Superior temporal gyrus (tissue), 1 donor: ENCODE data around the gene TMEM214.

Experiments used
- DNase-seq: peaks from one replicate; pipeline ENCODE4 v3.0.0-alpha.2; 2016; ENCODE audit errors: extremely low spot score

TMEM214 gene

DNA sequence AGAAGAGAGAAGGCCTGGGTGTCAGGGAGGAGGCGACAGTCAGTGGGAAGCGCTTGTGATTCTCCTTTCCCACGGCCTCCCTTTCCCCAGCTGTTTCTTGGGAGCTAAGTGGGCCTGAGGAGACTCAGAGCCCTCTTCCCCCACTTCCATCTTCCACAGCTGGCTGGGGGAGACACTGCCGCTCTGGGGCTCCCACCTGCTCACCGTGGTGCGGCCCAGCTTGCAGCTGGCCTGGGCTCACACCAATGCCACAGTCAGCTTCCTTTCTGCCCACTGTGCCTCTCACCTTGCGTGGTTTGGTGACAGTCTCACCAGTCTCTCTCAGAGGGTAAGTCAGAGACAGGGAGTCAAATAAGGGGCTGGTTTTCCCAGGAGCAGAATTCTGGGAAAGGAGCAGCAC is 7.1 kb downstream of the TMEM214 start:
- DNase-seq = no peak

DNA sequence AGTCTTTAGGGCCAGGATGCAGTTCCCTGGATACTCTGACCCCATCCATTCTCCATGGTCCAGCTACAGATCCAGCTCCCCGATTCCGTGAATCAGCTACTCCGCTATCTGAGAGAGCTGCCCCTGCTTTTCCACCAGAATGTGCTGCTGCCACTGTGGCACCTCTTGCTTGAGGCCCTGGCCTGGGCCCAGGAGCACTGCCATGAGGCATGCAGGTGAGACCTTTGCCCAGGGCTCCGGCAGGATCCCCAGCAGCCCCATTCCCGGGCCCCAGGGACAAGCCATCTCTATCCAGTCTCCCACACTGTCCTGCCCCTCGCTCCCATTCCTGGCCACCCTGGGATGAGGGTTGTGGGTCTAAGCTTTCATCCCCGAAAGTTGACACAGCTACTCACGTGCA is 7.5 kb downstream of the TMEM214 start:
- no peak for DNase-seq

DNA sequence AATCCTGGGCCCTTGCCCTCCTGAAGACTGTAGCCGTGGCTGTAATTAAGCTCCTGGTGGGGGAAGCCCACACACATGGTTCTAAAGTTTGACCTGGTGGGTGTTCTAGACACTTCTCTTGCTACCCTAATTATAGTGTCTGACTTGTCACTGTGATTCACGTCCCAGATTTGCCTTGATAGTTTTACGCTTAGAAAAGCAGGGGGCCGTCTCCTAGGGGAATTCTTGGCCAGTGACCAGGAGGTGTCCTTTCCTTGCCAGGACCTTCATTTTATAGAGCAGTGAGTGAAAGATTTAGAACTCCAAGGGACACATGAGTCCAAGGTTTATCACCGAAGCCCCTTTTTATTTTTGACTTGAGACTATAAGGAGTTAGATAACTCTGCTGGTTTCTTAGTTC is 9.0 kb downstream of the TMEM214 start:
- peak; percentile 15 for DNase-seq

DNA sequence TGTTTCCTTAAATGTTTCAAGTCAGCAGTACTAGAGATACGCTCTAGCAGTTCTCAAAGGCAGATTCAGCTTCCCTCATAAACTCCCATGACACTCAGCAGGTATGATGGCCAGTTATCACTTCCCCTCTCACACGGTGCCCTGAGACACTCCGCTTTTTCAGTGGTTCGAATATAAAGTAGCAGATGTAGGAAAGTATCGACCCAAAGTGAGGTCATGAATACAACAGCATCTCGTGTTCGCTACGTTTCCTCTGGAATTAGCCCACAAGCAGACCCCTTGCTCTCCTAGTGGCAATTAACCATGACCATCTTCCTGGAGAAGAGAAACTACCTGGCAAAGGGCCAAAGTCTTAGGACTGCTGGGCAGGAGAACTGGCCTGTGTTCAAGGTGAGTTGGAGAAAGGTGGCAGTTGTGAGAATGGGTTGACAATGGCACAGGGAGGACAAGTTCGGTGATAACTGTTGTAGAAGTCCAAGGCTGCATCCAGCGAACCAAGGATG is 9.4 kb downstream of the TMEM214 start:
- DNase-seq = no peak

DNA sequence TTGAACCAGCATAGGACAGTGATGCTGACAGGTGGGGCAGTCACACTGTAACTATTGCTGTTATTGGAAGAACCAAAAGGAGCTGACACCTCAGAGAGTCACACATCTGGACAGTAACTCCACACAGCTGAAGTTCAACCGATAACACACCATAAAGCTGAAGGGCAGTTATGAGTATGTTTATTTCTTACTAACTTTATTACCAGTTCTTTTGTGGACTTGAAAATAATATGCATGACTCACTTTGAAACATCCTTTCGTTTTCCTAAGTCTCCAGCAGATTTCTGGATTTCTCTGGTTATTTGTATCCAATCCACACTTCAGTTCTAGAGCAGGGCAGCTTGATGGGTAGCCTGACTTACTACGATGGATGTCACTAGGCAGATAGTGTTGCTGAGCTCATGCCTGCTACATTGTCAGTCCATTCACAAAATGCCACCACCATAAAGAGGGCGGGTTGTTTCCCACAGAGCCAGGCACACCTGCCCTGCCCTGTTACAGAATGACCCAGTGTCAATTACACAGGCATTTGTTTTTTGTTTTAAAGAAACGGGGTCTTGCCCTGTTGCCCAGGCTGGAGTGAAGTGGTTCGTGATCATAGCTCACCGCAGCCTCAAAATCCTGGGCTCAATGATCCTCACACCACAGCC is 10.3 kb downstream of the TMEM214 start:
- DNase-seq = no peak

DNA sequence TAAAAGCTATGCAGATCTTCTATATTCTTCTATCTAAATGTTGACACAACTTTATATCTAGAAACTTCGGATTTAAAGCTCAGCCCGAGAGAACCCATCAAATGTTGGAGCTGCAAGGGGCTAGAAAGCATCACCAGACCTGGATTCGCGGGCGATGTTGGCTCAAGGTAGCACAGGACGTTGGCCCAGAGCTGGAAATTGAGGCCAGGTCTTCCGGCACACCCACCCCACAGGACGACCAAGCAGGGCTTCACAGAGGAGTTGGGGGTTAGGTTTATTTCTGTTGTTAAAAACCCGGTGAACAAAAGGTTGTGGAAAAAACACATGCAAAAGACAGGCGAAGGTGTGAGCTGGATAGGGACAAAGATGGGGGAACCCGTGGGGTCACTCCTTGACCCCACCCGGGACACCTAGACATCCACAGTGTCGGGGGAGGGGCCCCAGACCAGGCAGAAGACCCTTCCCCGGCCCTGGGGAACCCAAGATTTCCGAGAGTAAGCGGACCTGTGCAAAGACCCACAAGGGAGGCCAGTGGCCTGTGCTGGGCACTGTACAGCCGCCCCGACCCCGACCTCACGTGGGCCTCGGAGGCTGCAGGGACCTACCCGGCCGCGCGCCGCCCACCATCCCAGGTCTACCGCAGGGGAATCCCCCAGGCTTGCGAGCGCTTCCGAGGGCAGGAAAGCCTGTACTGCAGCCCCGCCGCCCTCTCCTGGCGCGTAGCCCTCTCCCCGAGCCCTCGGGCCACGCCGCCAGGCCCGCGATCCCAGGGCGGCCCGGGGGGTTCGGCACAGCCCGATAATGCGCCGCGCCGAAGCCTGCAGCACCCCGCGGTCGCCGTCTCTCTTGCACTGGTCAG is 16.9 kb downstream of the TMEM214 start:
- no peak for DNase-seq

DNA sequence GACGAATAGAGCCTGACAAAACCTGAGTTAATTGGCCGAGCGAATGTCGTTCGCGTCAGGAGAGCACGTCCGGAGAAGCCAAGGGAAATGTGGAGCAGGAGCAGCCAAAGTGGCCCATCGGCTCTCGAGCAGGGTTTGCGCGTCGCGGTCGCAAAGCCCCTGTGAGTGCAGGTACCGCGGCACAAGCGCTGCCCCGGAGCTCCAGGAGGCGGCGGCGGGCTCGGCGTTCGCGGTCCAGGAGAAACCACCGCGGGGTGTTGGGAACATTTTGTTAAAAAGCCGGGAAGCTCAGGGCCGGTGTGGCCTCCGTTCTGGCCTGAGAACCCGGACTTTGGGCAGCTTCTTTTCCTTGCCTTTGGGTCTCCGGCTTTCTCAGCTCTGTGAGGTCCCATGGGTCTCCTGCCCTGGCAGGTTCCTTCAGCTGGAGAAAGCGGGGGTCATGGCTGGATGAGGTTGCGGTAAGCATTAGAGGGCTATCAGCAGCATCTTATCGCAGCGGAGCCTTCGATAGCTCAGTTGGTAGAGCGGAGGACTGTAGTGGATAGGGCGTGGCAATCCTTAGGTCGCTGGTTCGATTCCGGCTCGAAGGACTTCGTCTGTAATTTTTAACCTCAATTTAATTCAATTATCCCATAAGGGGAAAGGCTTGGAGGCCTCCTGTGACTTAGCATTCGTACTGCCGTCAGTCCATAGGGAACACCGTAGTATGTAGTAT is 17.7 kb downstream of the TMEM214 start:
- DNase-seq = peak; percentile 99

DNA sequence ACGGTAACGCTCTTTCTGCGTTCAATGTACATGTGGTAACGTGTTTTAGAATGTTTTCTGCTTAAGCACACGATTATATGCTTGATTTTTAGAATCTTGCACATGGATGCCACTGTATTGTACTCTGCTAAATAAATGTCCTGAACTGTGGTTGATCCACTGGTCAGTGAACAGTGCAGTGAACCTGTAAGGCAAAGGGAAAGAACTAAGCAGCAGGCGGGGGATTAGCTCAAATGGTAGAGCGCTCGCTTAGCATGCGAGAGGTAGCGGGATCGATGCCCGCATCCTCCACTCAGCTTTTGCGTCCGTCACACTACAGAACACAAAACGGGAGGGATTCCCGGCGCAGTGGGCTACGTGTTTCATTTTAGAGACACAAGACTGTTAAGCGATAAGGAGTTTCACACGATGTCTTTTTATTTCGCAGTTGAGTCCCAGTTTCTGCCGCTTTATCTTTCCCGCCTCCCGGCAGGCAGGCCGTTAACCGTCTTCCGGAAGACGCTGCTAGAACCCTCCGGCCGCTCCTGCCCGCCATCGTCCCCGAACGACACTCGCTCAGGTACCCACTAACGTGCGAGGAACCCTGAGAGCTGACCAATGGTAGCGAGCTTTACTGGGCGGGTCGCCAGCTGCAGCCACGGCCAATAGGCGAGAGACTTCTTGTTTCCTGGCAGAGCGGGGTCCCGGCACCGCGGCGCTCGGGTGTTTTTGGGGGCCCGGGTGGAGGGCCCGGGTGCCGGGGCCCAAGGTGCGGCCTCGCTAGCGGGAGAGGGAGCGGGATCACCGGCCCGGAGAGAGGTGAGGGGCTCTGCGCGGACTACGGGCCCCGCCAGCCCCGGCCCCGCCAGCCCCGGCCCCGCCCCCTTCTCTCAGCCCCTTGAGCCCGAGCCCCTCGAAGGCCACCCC is 18.5 kb downstream of the TMEM214 start, which contains the start of gene AGBL5:
AGBL5 (plus strand) TSS at position 673 of the 906 bp plus-strand sequence. CDS start 1,291 bp downstream, outside the sequence.
- peak; percentile 97 for DNase-seq

DNA sequence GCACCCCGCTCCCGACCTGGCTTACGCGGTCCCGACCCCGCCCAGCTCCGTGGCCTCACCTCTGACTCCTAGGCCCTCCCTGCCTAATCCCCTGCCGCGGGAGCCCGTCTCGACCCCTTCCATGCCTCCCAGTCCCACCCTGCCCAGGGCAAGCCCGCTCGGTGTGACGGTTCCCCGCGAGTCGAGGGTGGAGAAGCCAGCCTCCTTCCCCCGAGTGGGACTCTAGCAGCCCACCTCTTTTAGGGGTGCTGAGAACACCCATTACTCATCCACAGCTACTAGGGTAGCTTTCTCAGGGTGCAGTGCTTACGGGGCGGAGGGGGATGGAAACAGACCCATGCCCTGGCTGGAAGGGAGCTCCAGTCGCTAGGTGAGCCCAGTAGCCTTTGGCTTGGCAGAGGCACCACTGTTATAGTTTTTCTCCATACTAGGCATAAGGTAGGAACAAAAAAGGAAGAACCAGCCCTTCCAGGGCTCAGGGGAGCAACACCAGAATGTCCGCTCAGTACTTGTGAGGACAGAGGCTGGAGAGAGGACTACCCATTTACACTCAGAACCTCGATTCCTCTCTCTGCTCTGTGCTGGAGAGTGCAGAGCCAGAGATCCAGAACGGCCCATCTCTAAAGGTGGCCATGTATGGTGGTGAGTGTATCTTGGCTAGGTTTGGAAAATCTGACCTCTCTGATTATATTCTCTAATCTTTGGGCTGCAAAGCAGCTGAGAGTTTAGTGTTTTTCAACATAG is 19.3 kb downstream of the TMEM214 start:
- DNase-seq = peak; percentile 9

DNA sequence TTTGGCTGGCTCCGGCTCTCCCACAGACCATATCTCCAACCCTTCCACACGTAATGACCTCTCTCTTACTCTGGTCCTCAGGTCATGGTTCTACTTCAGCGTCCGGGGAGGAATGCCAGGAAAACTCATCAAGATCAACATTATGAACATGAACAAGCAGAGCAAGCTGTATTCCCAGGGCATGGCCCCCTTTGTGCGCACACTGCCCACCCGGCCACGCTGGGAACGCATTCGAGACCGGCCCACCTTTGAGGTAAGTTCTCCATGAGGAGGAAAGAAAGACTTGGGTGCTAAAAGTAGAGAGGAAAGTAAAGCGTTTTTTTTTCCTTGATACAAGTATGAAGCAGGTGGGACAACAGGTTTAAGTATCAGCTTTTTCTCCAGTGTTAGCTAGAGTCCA is 20.6 kb downstream of the TMEM214 start:
- no peak for DNase-seq

DNA sequence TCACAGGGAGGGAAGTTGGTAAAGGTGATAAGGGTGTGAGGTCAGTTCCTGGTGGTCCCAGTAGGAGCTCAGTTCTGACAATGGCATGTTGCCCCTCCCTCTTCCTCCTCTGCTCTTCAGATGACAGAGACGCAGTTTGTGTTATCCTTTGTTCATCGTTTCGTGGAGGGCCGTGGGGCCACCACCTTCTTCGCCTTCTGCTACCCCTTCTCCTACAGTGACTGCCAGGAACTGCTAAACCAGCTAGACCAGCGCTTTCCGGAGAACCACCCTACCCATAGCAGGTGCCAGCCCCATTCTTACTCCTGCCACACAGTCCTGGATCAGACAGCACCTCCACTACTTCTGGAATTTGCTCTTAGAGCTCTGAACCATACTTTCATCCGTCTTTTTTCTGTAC is 21.0 kb downstream of the TMEM214 start:
- DNase-seq = no peak

DNA sequence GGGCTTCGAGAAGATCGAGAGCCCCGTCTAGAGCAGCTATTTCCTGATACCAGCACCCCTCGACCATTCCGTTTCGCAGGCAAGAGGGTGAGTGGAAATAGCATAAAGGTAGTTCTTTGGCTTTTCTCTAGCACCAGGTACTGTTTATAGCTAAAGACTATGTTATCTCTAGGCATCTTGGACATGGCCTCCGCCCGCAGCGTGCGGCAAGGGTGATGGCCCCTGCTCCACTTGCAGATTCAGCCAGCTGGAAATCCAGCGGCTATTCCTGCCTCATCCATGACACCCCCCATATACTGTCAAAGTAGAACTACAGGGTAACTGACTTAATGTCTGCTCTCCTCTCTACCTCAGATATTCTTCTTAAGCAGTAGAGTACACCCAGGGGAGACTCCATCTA is 22.0 kb downstream of the TMEM214 start:
- no peak for DNase-seq

DNA sequence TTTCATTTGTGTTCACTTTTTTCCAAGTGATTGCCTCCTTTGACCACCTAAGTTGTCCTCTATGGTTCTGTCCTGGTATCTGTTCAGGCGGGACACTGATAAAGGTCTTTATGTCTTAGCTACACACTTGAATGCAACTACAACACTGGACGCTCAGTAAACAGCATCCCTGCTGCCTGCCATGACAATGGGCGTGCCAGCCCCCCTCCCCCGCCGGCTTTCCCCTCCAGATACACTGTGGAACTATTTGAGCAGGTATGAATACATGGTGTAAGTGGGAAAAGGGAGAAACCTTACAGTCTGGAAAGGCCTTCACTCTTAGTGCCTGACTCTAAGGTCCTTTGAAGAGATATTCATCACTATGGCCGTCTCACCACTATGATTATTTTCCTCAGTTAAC is 24.4 kb downstream of the TMEM214 start:
- DNase-seq = no peak

DNA sequence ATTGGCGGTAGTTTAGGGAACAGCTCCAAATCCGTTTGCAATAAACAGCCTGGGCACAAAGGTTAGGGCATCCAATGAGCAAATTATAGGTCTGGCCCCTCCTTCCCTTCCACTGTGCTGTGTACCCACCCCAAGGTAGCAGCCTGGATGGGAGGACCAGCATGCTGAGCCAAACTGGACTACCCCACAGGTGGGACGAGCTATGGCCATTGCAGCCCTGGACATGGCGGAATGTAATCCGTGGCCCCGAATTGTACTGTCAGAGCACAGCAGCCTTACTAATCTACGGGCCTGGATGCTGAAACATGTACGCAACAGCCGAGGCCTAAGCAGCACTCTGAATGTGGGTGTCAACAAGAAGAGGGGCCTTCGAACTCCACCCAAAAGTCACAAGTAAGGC is 25.4 kb downstream of the TMEM214 start:
- DNase-seq = no peak

DNA sequence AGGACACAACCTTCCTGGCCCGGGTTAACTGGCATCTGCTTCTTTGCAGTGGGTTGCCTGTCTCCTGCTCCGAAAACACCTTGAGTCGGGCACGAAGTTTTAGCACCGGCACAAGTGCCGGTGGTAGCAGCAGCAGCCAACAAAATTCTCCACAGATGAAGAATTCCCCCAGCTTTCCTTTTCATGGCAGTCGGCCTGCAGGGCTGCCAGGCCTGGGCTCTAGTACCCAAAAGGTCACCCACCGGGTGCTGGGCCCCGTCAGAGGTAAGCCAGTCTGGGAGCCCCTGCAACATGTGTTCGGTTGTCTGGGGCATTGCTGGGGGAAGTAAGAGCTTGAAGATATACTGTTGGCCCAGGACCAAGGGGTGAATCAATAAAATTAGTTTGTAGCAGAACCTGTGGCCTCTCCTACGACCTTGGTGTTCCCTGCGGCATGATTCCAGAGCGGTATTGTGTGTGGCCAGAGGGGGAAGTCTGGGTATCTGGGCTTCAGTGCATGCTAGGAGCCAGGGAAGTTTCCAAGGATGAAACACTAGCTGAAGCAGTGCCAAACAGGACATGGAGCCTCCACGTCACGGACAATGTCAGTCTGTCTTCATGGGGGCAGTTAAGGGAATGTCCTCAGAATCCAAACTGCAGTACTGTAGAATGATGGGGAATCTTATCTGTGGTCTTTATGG is 26.5 kb downstream of the TMEM214 start:
- DNase-seq = no peak

DNA sequence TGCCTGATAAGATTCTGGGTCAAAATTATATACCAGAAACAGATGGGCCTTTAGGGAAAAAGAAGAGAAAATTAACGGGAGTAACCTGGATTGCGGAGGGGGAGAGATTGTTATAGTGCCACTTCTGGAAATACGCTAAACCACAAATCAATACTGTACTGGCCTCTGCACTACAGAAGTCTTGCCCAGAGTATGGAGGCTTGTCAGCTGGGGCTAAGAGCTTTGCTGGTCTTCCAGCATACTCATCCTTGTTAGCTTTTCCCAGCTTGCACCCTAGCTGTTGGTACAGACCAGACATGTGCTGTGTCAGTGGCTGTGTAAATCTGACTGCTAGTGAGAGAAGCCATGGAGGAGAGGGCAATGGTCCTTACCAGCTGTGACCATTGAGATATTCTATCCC is 27.6 kb downstream of the TMEM214 start:
- no peak for DNase-seq

DNA sequence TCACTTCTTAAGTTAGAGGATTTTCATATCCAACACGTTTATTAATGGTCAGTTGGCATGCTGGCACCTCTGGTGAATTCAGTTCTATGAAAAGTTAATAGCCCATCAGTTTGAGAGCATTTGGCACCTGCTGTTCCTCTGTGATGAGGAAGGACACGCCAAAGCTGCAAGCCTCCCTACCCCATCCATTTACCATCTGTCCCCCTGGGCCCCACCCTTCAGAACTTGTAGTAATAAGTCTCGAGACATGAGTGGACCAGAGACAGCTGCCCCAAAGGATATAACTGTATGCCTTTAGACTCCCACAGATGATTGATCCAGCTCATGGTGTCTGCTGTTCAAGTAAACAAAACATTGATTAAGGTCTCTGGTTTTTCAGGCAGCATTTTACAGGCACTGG is 32.4 kb downstream of the TMEM214 start:
- no peak for DNase-seq

DNA sequence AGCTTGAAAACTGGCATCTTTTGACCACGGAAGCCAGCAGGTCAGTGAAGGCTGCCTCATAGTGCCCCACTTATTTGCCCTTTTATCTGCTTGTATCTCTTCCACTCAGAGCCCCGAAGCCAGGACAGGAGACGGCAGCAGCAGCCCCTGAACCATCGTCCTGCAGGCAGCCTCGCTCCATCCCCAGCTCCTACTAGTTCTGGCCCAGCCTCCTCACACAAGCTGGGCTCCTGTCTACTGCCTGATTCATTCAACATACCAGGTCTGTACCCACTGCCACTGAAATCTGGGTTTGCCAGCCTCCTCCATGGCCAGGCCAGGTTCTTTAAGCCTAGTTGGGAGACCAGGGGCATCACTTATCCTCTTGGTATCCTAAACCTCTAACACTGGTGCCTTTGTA is 34.6 kb downstream of the TMEM214 start:
- no peak for DNase-seq

DNA sequence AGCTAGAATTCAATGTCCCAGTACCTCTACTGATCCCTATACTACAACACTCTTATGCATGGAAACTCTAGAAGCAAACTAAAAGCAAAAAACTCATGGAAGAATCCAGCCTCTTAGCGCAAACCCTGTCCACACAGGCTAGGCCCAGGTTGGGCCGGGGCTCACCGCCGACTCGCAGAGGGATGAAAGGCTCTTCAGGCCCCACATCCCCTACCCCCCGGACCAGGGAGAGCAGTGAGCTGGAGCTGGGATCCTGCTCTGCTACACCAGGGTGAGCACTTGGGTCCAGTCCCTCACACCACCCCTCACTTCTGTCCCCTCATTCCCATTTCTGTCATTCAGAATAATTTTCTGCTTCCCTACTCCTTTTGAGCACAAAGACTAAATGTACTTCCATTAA is 36.7 kb downstream of the TMEM214 start:
- no peak for DNase-seq
